ENCODE measurements around the gene LPAR1.

- TF ChIP-seq ZNF202 (tag by site-specific recombination; IDR thresholded peaks at IDR 0.05; ENCODE audit: borderline replicate concordance) (no peak), ZNF239 (tag by site-specific recombination; IDR thresholded peaks at IDR 0.05) (no peak), CTCF (tag by site-specific recombination; IDR thresholded peaks at IDR 0.05) (no peak), ZSCAN4 (tag by site-specific recombination; IDR thresholded peaks at IDR 0.05) (no peak)
Measured at GRCh38 chr9:111056538-111056937, 18.3 kb upstream of the LPAR1 start.
